Brain microvascular endothelial cell (primary cell): ENCODE results near the gene DENND1A.

ENCODE experiments used
- DNase-seq: peaks from one replicate; pipeline ENCODE4 v3.0.0-alpha.2; 2020
- H3K27ac ChIP-seq: fragments of 250-450 bp; sonication (Bioruptor Pico); 2 replicates; pipeline ENCODE4 v1.5.1; 2020; ENCODE audit warnings: mild to moderate bottlenecking, moderate library complexity
- H3K27me3 ChIP-seq: fragments of 250-450 bp; sonication (Bioruptor Pico); replicated peaks from 2 replicates; pipeline ENCODE4 v1.5.1; 2020; ENCODE audit warnings: mild to moderate bottlenecking
- H3K36me3 ChIP-seq: fragments of 250-450 bp; sonication (Bioruptor Pico); replicated peaks from 2 replicates; pipeline ENCODE4 v1.5.1; 2020; ENCODE audit warnings: mild to moderate bottlenecking
- H3K4me3 ChIP-seq: 2 replicates; pipeline ENCODE4 v1.5.1; 2011; ENCODE audit warnings: low read depth, mild to moderate bottlenecking, control low read depth, low read length, moderate library complexity
- CTCF ChIP-seq: IDR thresholded peaks from 2 replicates; pipeline ENCODE4 v1.5.1; 2011; ENCODE audit warnings: low read depth, mild to moderate bottlenecking, moderate library complexity, low read length, control low read depth, inconsistent platforms; ENCODE audit errors: missing control alignments
- in situ Hi-C: cut with HindIII; loops from 2 replicates; pipeline ENCODE4 v1.10.0; 2017; ENCODE audit warnings: low sequenced_read_pairs, low pct_ligation_motif_present

The DENND1A gene

GRCh38 chr9:123658792-123659191, 271.1 kb downstream of the DENND1A start:
- DNase-seq = no peak
- Histone ChIP-seq H3K27ac (no peak overlapping the region), H3K27me3 (no peaks in the 10 kb centered on the region), H3K4me3 (no peak overlapping the region), H3K36me3 (no peaks in the 10 kb centered on the region)
- TF ChIP-seq CTCF = no peak
- in situ Hi-C loops = no loop called here

- Histone ChIP-seq H3K4me3 (no peak overlapping the region), H3K27ac (no peak overlapping the region), H3K27me3 (no peaks in the 10 kb centered on the region), H3K36me3 (no peaks in the 10 kb centered on the region)
- in situ Hi-C loops = no loop called here
- DNase-seq = no peak
- TF ChIP-seq CTCF = no peak
Observed at GRCh38 chr9:123657941-123658340, 272.0 kb downstream of the DENND1A start.

- no peak for TF ChIP-seq CTCF
- H3K36me3 ChIP-seq = no peaks in the 10 kb centered on the region
- DNase-seq = no peak
- H3K27me3 ChIP-seq = no peaks in the 10 kb centered on the region
- H3K4me3 ChIP-seq = no peak overlapping the region
- in situ Hi-C loops = no loop called here
- no peak overlapping the region for H3K27ac ChIP-seq
Observed at GRCh38 chr9:123657099-123657498, 272.8 kb downstream of the DENND1A start.

GRCh38 chr9:123656565-123656964, 273.4 kb downstream of the DENND1A start:
- H3K4me3 ChIP-seq = no peak overlapping the region
- no peak for DNase-seq
- in situ Hi-C loops = no loop called here
- no peaks in the 10 kb centered on the region for H3K27me3 ChIP-seq
- TF ChIP-seq CTCF = no peak
- H3K27ac ChIP-seq = no peak overlapping the region
- no peaks in the 10 kb centered on the region for H3K36me3 ChIP-seq

DNA sequence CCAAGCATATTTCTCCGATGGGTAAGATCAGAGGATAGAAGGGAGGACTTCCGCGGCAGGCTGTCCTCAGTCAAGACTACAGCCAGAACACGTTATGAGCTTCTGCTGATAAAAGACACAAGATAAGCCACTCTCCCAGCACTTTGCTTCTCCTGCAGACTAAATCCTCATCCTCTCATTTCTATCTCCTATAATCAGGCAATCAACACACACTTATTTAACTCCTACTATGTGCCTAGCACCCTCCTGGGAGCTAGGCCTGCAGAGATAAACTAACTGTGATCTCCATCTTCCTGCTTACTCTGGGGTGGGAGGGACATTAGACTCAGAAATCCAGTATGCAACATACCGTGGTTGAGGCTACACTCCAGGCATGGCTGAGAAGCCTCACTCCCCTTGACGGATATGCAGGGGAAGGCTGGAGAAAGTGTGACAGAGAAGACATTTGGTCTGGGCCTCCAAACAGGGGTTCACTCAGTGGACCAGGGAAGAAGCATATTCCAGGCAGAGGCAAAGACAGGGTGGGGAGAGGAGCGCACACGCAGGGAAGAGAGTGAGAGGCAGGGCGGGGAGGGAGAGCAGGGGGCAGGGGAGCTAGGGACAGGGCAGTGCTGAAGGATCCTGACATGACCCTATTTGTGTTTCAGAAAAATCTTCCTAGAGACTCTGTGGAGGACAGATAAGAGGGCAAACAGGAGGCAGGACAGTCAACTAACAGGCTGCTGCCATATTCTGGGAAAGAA, 274.1 kb downstream of the DENND1A start:
- Histone ChIP-seq H3K36me3 (no peaks in the 10 kb centered on the region), H3K27me3 (no peaks in the 10 kb centered on the region), H3K27ac (no peak overlapping the region), H3K4me3 (no peak overlapping the region)
- in situ Hi-C loops = no loop called here
- no peak for DNase-seq
- no peak for TF ChIP-seq CTCF
